ENCODE results near the gene PLXND1. TPM values are rescaled to one million over a fixed set of nuclear protein-coding genes. Genes with fewer than 3 reads are reported as not detected.
A peak's percentile ranks its signal among the peaks of the same experiment; 100 is the strongest.

PLXND1 gene
- total and polyA plus RNA-seq, 8 donors, result 15.5 to 66.2 (median 28.5) TPM

DNA sequence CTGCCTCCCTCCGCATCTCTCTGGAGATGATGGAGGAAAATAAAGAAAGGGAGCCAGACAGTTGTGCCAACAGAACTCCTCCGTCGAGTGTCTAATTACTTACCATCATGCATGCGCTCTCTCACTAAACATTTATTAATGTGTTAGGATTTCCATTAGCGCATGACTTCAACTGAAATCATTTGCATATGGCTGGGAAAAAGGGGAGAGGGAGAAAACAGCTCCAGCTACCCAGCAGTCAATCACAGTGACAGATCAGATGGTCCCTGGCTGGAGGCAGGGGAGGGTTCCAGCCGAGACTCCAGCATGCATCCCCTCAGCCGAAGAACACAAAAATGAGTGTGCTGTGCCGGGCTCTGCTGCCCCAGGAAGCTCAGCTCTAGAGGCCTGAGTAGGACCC lies 84.9 kb downstream of the PLXND1 start:
- Histone ChIP-seq H3K4me3 (no peak overlapping the region), H3K9me3 (no peaks in the 10 kb centered on the region), H3K27me3 (no peaks in the 10 kb centered on the region), H3K36me3 (no peaks in the 10 kb centered on the region), H3K27ac (no peak overlapping the region), H3K4me1 (no peaks in the 10 kb centered on the region)
- WGBS, 2 donors, result 77 to 79% methylated on average over 8 of the region's 8 CpGs
- DNase-seq (peak in 1 of 6 donors; percentile 4), FAIRE-seq (no peak), ATAC-seq (no peak)
- intact Hi-C loops (cut with DNase I), result no loop called here
- no peak for TF ChIP-seq CTCF (IDR thresholded peaks at IDR 0.05)

DNA sequence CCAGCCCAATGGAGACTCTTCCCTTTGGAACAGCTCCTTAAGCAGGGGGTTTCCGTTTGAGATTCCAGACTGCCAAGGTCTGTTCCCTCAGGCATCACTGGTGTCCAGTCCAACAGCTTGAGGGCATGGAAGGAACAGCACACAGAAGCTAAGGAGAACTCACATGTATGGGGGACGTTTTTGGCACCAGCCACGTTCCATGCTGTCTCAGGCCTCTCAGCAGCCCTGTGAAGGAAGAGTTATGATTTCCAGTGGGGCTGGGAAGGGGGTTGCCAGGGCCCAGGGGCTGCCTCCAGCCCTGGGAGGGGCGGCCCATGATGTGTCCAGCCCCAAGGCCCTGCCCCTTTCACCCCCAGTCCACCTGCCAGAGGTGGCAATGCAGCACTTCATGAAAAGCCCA lies 85.5 kb downstream of the PLXND1 start:
- no peak for FAIRE-seq
- Histone ChIP-seq H3K4me3 (no peak overlapping the region), H3K27ac (no peak overlapping the region), H3K4me1 (no peaks in the 10 kb centered on the region), H3K27me3 (no peaks in the 10 kb centered on the region), H3K9me3 (no peaks in the 10 kb centered on the region), H3K36me3 (no peaks in the 10 kb centered on the region)
- no peak for ATAC-seq
- intact Hi-C loops (cut with DNase I), result no loop called here
- 76 to 89% methylated on average over 4 of the region's 4 CpGs for WGBS, 2 donors
- TF ChIP-seq CTCF (IDR thresholded peaks at IDR 0.05), result no peak
- no peak for DNase-seq

GRCh38 chr3:129519896-129520715 lies 86.4 kb downstream of the PLXND1 start:
- intact Hi-C loops (cut with DNase I), result no loop called here
- DNase-seq, result peak in 1 of 6 donors; percentile 30
- 89 to 93% methylated on average over 15 of the region's 15 CpGs for WGBS, 2 donors
- no peaks in the 10 kb centered on the region for H3K27me3 ChIP-seq
- no peak overlapping the region for H3K27ac ChIP-seq
- H3K36me3 ChIP-seq, result no peaks in the 10 kb centered on the region
- H3K4me3 ChIP-seq, result no peak overlapping the region
- no peak for ATAC-seq
- TF ChIP-seq CTCF (IDR thresholded peaks at IDR 0.05), result no peak
- FAIRE-seq, result no peak
- H3K4me1 ChIP-seq, result no peaks in the 10 kb centered on the region
- H3K9me3 ChIP-seq, result no peaks in the 10 kb centered on the region

GRCh38 chr3:129519449-129519848 lies 87.0 kb downstream of the PLXND1 start:
- DNase-seq (no peak), FAIRE-seq (no peak), ATAC-seq (no peak)
- no peaks in the 10 kb centered on the region for H3K4me1 ChIP-seq
- H3K4me3 ChIP-seq, result no peak overlapping the region
- no peaks in the 10 kb centered on the region for H3K27me3 ChIP-seq
- H3K36me3 ChIP-seq, result no peaks in the 10 kb centered on the region
- no peak for TF ChIP-seq CTCF (IDR thresholded peaks at IDR 0.05)
- intact Hi-C loops (cut with DNase I), result no loop called here
- H3K9me3 ChIP-seq, result no peaks in the 10 kb centered on the region
- no peak overlapping the region for H3K27ac ChIP-seq
- 94 to 95% methylated on average over 10 of the region's 10 CpGs for WGBS, 2 donors

GRCh38 chr3:129518581-129518980 lies 87.9 kb downstream of the PLXND1 start:
- no peak for TF ChIP-seq CTCF (IDR thresholded peaks at IDR 0.05)
- Histone ChIP-seq H3K9me3 (no peaks in the 10 kb centered on the region), H3K27ac (no peak overlapping the region), H3K4me1 (no peaks in the 10 kb centered on the region), H3K36me3 (peaks cover 0 to 7% (median 0%) of the 10 kb centered on the region in 3 donors), H3K4me3 (no peak overlapping the region), H3K27me3 (no peaks in the 10 kb centered on the region)
- 93 to 97% methylated on average over 8 of the region's 8 CpGs for WGBS, 2 donors
- DNase-seq (no peak), ATAC-seq (no peak), FAIRE-seq (no peak)
- intact Hi-C loops (cut with DNase I), result no loop called here

Measured in pancreas (tissue), 10 donors.